Body of pancreas (tissue), 4 donors: Measurements from ENCODE around the gene CA9. TPM values are rescaled to one million over a fixed set of nuclear protein-coding genes. Genes with fewer than 3 reads are reported as not detected.
A peak's percentile ranks its signal among the peaks of the same experiment; 100 is the strongest.

Source experiments
- ATAC-seq: fragments of 150-250 bp; one replicate; pipeline ENCODE4 v1.9.1; 2016
- DNase-seq, 4 donors: peaks; one replicate each; pipeline ENCODE4 v3.0.0-alpha.2; 2019
- H3K27ac ChIP-seq, 4 donors: fragments of 200-600 bp; sonication (generic); 1 replicate in 3 of 4; 2 replicates in 1 of 4; pipeline versions ENCODE4 v1.5.1 to v1.6.1; 2016 to 2019; ENCODE audit warnings: mild to moderate bottlenecking in 1 of 4, mixed read lengths in 1 of 4, moderate library complexity in 1 of 4
- H3K27me3 ChIP-seq, 2 donors: fragments of 200-600 bp; sonication (generic); one replicate each; pipeline ENCODE4 v1.6.0; 2016; ENCODE audit warnings: mild to moderate bottlenecking in 1 of 2
- H3K36me3 ChIP-seq, 2 donors: fragments of 200-600 bp; sonication (generic); replicated peaks in 1 of 2; 2 replicates each; pipeline ENCODE4 v1.5.1; 2016; ENCODE audit warnings: low read depth in 2 of 2; ENCODE audit not compliant: insufficient read depth in 1 of 2
- H3K4me1 ChIP-seq: fragments of 200-600 bp; sonication (generic); one replicate; pipeline ENCODE4 v1.6.0; 2016
- H3K4me3 ChIP-seq, 2 donors: fragments of 200-600 bp; sonication (generic); 1 replicate in 1 of 2; 2 replicates in 1 of 2; pipeline ENCODE4 v1.5.1; 2016 to 2019
- H3K9me3 ChIP-seq, 3 donors: fragments of 200-600 bp; sonication (generic); 1 replicate in 2 of 3; 2 replicates in 1 of 3; pipeline ENCODE4 v1.5.1; 2016
- CTCF ChIP-seq, 7 experiments: fragments of 450-650 bp in 4 of 7; fragments of 200-600 bp in 3 of 7; sonication (generic) in 3 of 7; IDR thresholded peaks; one replicate each; pipeline ENCODE4 v1.5.1; 2016 to 2019; ENCODE audit warnings: antibody characterized with exemption in 7 of 7
- POLR2A ChIP-seq, 3 donors: fragments of 450-650 bp; IDR thresholded peaks; one replicate each; pipeline ENCODE4 v1.6.1; 2016; ENCODE audit warnings: antibody characterized with exemption in 3 of 3, mild to moderate bottlenecking in 2 of 3
- WGBS, 2 donors: methylation state at CpG; one replicate each; pipeline ENCODE4 v1.1.5; 2017; 5-methylcytosine and 5-hydroxymethylcytosine counted together
- intact Hi-C: fragments of 100-400 bp; cut with DNase I; formaldehyde crosslinking; loops from one replicate; pipeline ENCODE4 v1.15.1; 2023
- total RNA-seq, 2 donors: library from RNA; depleted of rRNA; stranded (reverse); fragments of >200 nt; gene quantifications; one replicate each; pipeline ENCODE4 v1.1.0, GENCODE V29; 2016

Gene CA9
- total RNA-seq, 2 donors from 2014 or later: 2.6 to 21.8 TPM

DNA sequence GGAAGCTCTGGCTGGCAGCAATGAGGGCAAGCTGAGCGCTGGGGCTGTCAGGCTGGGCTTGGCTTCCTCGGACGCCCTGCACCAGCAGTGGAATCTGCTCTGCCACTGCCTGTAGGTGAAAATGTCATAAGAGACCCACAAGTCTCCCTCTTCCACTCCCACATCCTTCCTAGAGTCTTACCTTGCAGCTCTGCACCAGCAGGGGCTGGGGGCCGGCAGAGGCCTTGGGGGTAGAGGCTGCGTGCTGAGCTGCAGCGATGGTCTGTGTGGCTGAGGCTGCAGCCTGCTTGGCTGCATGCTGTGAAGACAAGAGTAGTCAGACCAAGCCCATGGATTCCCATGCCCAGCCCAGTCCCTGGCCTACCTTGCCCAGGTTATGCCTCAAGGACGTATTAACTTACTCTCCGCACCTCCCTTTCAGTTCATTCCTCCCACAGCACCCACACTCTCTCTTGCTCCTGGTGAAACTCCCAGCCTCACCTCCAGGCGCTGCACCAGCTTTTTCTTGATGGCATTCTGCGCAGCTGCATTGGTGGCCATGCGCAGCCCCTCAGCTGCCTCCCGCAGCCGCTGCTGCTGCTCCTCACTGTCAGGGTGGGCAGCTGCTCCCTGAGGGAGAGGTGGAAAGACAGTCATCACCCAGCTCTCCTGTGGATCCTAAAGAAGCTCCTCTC, 41.0 kb downstream of the CA9 start:
- no peaks in the 10 kb centered on the region for H3K9me3 ChIP-seq
- no peaks in the 10 kb centered on the region for H3K4me1 ChIP-seq
- H3K36me3 ChIP-seq: peaks cover 18 to 77% of the 10 kb centered on the region in 2 donors
- H3K27ac ChIP-seq: no peak overlapping the region
- no peak overlapping the region for H3K4me3 ChIP-seq
- ATAC-seq (no peak), DNase-seq (no peak)
- TF ChIP-seq CTCF (IDR thresholded peaks at IDR 0.05) (no peak), POLR2A (IDR thresholded peaks at IDR 0.05) (no peak)
- intact Hi-C loops: no loop called here
- H3K27me3 ChIP-seq: no peaks in the 10 kb centered on the region
- 95 to 96% methylated on average over 13 of the region's 13 CpGs for WGBS, 2 donors

- TF ChIP-seq POLR2A (IDR thresholded peaks at IDR 0.05): no peak
- peak in 2 of 7 experiments; percentile 9 to 13 for TF ChIP-seq CTCF (IDR thresholded peaks at IDR 0.05)
- Histone ChIP-seq H3K27ac (no peak overlapping the region), H3K27me3 (no peaks in the 10 kb centered on the region), H3K9me3 (no peaks in the 10 kb centered on the region), H3K36me3 (peaks cover 23 to 85% of the 10 kb centered on the region in 2 donors), H3K4me3 (no peak overlapping the region), H3K4me1 (no peaks in the 10 kb centered on the region)
- no peak for ATAC-seq
- WGBS, 2 donors: 84 to 88% methylated on average over 4 of the region's 4 CpGs
- intact Hi-C loops: no loop called here
- DNase-seq: no peak
These were observed 42.5 kb downstream of the CA9 start for GRCh38 chr9:35716230-35716629.

DNA sequence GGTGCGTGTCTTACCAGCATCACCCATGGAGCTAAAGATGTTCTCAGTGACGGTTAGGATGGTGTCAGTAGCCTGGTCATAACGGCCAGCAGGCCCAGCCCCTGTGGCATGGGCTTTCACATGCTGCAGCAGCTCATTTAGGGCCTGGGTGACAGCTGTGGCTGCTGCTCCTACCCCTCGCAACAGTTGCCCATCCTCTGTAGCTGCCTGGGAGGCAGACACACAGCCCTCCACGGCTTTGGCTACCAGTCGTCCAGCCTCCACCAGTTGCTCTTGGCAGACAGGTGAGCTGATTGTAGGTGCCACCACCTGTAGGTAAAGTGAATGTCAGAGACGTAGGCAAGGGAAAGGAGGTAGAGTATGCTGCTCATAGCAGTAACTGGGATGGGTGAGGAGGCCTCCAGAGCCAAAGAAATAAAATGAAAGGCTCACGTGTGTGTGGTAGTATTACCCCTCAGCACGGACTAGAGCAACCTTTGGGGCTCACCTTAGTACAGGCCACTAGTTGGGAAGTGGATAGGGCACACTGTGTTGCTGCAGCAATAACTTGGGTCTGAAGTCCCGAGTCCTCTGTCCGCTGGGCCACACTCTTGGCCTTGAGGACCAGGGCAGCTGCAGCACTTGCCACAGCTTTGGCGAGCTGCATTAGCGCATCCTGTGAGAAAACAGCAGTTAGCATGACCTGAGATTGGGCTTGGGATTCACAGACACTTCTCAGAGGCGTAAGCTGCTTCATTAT, 43.6 kb downstream of the CA9 start:
- Histone ChIP-seq H3K36me3 (peaks cover 15 to 86% of the 10 kb centered on the region in 2 donors), H3K27me3 (no peaks in the 10 kb centered on the region), H3K9me3 (no peaks in the 10 kb centered on the region), H3K27ac (no peak overlapping the region), H3K4me3 (no peak overlapping the region), H3K4me1 (no peaks in the 10 kb centered on the region)
- ATAC-seq (no peak), DNase-seq (no peak)
- intact Hi-C loops: no loop called here
- WGBS, 2 donors: 84 to 92% methylated on average over 10 to 14 of the region's 14 CpGs
- TF ChIP-seq POLR2A (IDR thresholded peaks at IDR 0.05) (no peak), CTCF (IDR thresholded peaks at IDR 0.05) (no peak)

DNA sequence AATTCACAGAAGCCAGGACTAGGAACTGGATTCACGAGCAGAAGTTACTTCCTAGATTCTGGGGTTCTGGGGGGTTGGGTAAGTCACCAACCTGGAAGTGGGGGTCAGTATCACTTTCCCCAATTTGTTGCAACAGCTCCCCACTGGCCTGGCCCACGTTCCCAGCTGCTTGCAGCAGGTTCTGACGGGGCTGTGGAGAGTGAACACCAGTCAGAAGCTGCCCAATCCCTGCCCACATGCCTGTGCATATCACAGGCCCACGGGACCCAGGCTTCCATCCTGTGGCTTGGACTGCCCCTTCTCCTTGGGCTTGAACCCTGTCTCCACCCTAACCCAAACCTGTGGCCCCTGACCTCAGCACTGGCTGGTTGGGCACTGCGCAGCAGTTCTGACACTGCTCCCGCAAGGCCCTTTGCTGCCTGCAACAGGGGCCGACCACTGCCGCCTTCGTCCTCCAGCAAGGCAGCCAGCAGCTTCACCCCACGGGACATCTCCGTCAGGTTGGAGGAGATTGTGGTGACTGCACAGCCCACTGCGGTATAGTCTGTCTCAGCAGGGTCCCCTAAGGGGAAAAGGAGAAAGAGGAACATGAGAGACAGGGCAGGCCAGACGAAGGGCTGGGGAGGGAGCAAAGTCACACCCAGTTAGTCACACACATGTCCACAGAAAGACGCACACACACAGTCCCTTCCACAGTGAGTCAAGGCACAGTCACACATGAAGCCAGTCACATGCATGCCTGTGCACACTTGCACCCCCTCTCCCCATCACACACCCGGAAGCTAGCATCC, 45.2 kb downstream of the CA9 start:
- intact Hi-C loops: no loop called here
- H3K27ac ChIP-seq: no peak overlapping the region
- no peak for ATAC-seq

More for the DNA sequence above, 45.2 kb downstream of the CA9 start:
- Histone ChIP-seq H3K9me3 (no peaks in the 10 kb centered on the region), H3K4me3 (no peak overlapping the region), H3K4me1 (no peaks in the 10 kb centered on the region), H3K36me3 (peaks cover 11 to 86% of the 10 kb centered on the region in 2 donors), H3K27me3 (no peaks in the 10 kb centered on the region)
- 88 to 93% methylated on average over 10 to 15 of the region's 15 CpGs for WGBS, 2 donors
- no peak for TF ChIP-seq POLR2A (IDR thresholded peaks at IDR 0.05)
- no peak for TF ChIP-seq CTCF (IDR thresholded peaks at IDR 0.05)
- no peak for DNase-seq
